ENCODE data around the gene MLST8. TPM values are rescaled to one million over a fixed set of nuclear protein-coding genes. Genes with fewer than 3 reads are reported as not detected.

MLST8 gene
- total RNA-seq, result 10 to 100 TPM; 35.6 to 45.0 TPM

- peak; percentile 9 to 40 for TF ChIP-seq CTCF (IDR thresholded peaks at IDR 0.05)
- H3K27ac ChIP-seq, result peak within 1 kb of the TSS; percentile 98 to 100
- peak; percentile 85 for DNase-seq (ENCODE audit: low spot score)
These were observed at the start of gene MLST8 for GRCh38 chr16:2205104-2205966. MLST8 (plus strand) TSS chr16:2205454; CDS start chr16:2206086, 632 bp downstream.

GRCh38 chr16:2155977-2156848, 49.0 kb upstream of the MLST8 start:
- Histone ChIP-seq H3K4me3 (peak overlapping the region; percentile 62 to 78), H3K9me3 (no peaks in the 10 kb centered on the region), H3K36me3 (peaks cover 9% of the 10 kb centered on the region), H3K27ac (peak overlapping the region; percentile 54 to 76), H3K27me3 (no peaks in the 10 kb centered on the region), H3K4me1 (peaks cover 3 to 85% of the 10 kb centered on the region in 2 donors)
- peak; percentile 62 for DNase-seq (ENCODE audit: low spot score)
- no peak for TF ChIP-seq CTCF (IDR thresholded peaks at IDR 0.05)

More at GRCh38 chr16:2205104-2205966, at the start of gene MLST8:
- Histone ChIP-seq H3K27me3 (no peaks in the 10 kb centered on the region), H3K9me3 (no peaks in the 10 kb centered on the region), H3K36me3 (peaks cover 30% of the 10 kb centered on the region), H3K4me1 (peaks cover 0 to 16% of the 10 kb centered on the region in 2 donors), H3K4me3 (peak within 1 kb of the TSS; percentile 72 to 97)

GRCh38 chr16:2156849-2157224, 48.4 kb upstream of the MLST8 start:
- H3K4me3 ChIP-seq, result peak overlapping the region; percentile 62 to 78
- H3K9me3 ChIP-seq, result no peaks in the 10 kb centered on the region
- peaks cover 3 to 85% of the 10 kb centered on the region in 2 donors for H3K4me1 ChIP-seq
- no peak for TF ChIP-seq CTCF (IDR thresholded peaks at IDR 0.05)
- no peak for DNase-seq (ENCODE audit: low spot score)
- peaks cover 3% of the 10 kb centered on the region for H3K36me3 ChIP-seq
- peak overlapping the region in 1 of 2 donors; percentile 76 for H3K27ac ChIP-seq
- no peaks in the 10 kb centered on the region for H3K27me3 ChIP-seq

- TF ChIP-seq CTCF (IDR thresholded peaks at IDR 0.05), result no peak
- H3K36me3 ChIP-seq, result no peaks in the 10 kb centered on the region
- no peak overlapping the region for H3K27ac ChIP-seq
- H3K9me3 ChIP-seq, result no peaks in the 10 kb centered on the region
- no peak for DNase-seq (ENCODE audit: low spot score)
- no peaks in the 10 kb centered on the region for H3K27me3 ChIP-seq
- peaks cover 2 to 77% of the 10 kb centered on the region in 2 donors for H3K4me1 ChIP-seq
- no peak overlapping the region for H3K4me3 ChIP-seq
These were observed 47.6 kb upstream of the MLST8 start for GRCh38 chr16:2157480-2158261.

- H3K36me3 ChIP-seq, result no peaks in the 10 kb centered on the region
- H3K27ac ChIP-seq, result peak overlapping the region in 1 of 2 donors; percentile 56
- DNase-seq (ENCODE audit: low spot score), result no peak
- no peak overlapping the region for H3K4me3 ChIP-seq
- no peak for TF ChIP-seq CTCF (IDR thresholded peaks at IDR 0.05)
- no peaks in the 10 kb centered on the region for H3K9me3 ChIP-seq
- H3K27me3 ChIP-seq, result no peaks in the 10 kb centered on the region
- H3K4me1 ChIP-seq, result peaks cover 0 to 71% of the 10 kb centered on the region in 2 donors
These were observed 47.0 kb upstream of the MLST8 start for GRCh38 chr16:2158262-2158638.
